K562 (cell line): ENCODE data around the gene VIPR1. TPM values are rescaled to one million over a fixed set of nuclear protein-coding genes. Genes with fewer than 3 reads are reported as not detected.

Source experiments
- ATAC-seq: fragments of 200-7000 bp; cut with Tn5 transposase; 3 replicates; pipeline ENCODE4 v1.9.1; 2020; ENCODE audit warnings: moderate library complexity
- BruUV-seq: library from RNA; stranded (reverse); fragments of 400-500 nt; replicated peaks from 2 replicates; lab custom pipeline; 2021; lab: Mats Ljungman, UMichigan
- CTCF ChIA-PET: fragments of 300-600 bp; formaldehyde crosslinking; extraction: SDS; loops from one replicate; lab custom pipeline; 2021; ENCODE audit warnings: low intra/inter-chr PET ratio; lab: Yijun Ruan, JAX
- POLR2A ChIA-PET: fragments of 300-600, 350-650 bp; sonication (Branson Sonifier 250); formaldehyde crosslinking; extraction: SDS; loops from one replicate; lab custom pipeline; 2021; ENCODE audit warnings: antibody characterized with exemption, inconsistent platforms; lab: Yijun Ruan, JAX
- DNase-seq, 4 experiments: peaks; one replicate each; pipeline versions ENCODE4 v3.0.0 to v3.0.0-alpha.2; 2011 to 2018; ENCODE audit warnings: low spot score in 3 of 4, mixed read lengths in 3 of 4; ENCODE audit errors: extremely low read depth in 1 of 4
- FAIRE-seq: peaks from 2 replicates; lab custom pipeline; 2011; peaks lifted over from hg19 to GRCh38; lab: Jason Lieb, UNC
- H2AFZ ChIP-seq: 2 replicates; pipeline ENCODE4 v1.6.0; 2011; ENCODE audit warnings: low read depth, low read length, control low read depth, inconsistent platforms
- H3K27ac ChIP-seq: fragments of 200-600 bp; 3 replicates; pipeline ENCODE4 v1.8.0; 2011; ENCODE audit warnings: low read depth, mild to moderate bottlenecking, control low read depth, inconsistent platforms, low read length, moderate library complexity, mixed read lengths; ENCODE audit errors: extremely low read depth
- H3K27me3 ChIP-seq, 2 experiments: fragments of 300-600 bp in 1 of 2; 2 replicates in 1 of 2; 3 replicates in 1 of 2; pipeline versions ENCODE4 v1.6.0 to v1.8.0; 2011; ENCODE audit warnings: inconsistent platforms in 2 of 2, low read length in 2 of 2, mild to moderate bottlenecking in 1 of 2, mixed read lengths in 1 of 2, moderate library complexity in 1 of 2; ENCODE audit not compliant: control insufficient read depth in 2 of 2, insufficient read depth in 2 of 2
- H3K36me3 ChIP-seq: fragments of 300-600 bp; 3 replicates; pipeline ENCODE4 v1.8.0; 2011; ENCODE audit warnings: mild to moderate bottlenecking, low read length, inconsistent platforms; ENCODE audit not compliant: control insufficient read depth, insufficient read depth
- H3K4me1 ChIP-seq, 2 experiments: fragments of 200-600 bp in 1 of 2; replicated peaks in 1 of 2; 2 replicates in 1 of 2; 3 replicates in 1 of 2; pipeline versions ENCODE4 v1.5.1 to v1.8.0; 2011; ENCODE audit warnings: inconsistent platforms in 2 of 2, low read length in 2 of 2, mild to moderate bottlenecking in 1 of 2, mixed read lengths in 1 of 2, moderate library complexity in 1 of 2; ENCODE audit not compliant: control insufficient read depth in 2 of 2, insufficient read depth in 2 of 2
- H3K4me2 ChIP-seq: 2 replicates; pipeline ENCODE4 v1.6.1; 2011; ENCODE audit warnings: low read length, control low read depth, inconsistent platforms, mixed read lengths; ENCODE audit not compliant: insufficient read depth
- H3K4me3 ChIP-seq: fragments of 200-600 bp; sonication (generic), shearing (Covaris generic); 2 replicates; pipeline ENCODE4 v1.5.1; 2016; ENCODE audit warnings: control low read depth, inconsistent platforms
- H3K79me2 ChIP-seq: fragments of 200-600 bp; 3 replicates; pipeline ENCODE4 v1.8.0; 2011; ENCODE audit warnings: low read length, inconsistent platforms; ENCODE audit not compliant: control insufficient read depth, insufficient read depth
- H3K9ac ChIP-seq, 2 experiments: 2 replicates each; pipeline versions ENCODE4 v1.6.0 to v1.6.1; 2011; ENCODE audit warnings: low read depth in 2 of 2, low read length in 2 of 2, control low read depth in 1 of 2, inconsistent platforms in 1 of 2, mild to moderate bottlenecking in 1 of 2, mixed read lengths in 1 of 2; ENCODE audit not compliant: insufficient read depth in 1 of 2
- H3K9me1 ChIP-seq: one replicate; pipeline ENCODE4 v1.6.0; 2011; ENCODE audit warnings: inconsistent platforms, mild to moderate bottlenecking, low read length, moderate library complexity; ENCODE audit not compliant: control insufficient read depth, insufficient read depth
- H3K9me3 ChIP-seq: replicated peaks from 2 replicates; pipeline ENCODE4 v1.5.1; 2011; ENCODE audit warnings: low read depth, low read length, inconsistent platforms; ENCODE audit not compliant: control insufficient read depth, insufficient read depth
- H4K20me1 ChIP-seq: replicated peaks from 2 replicates; pipeline ENCODE4 v1.6.1; 2011; ENCODE audit warnings: low read length, inconsistent platforms, mixed read lengths; ENCODE audit not compliant: control insufficient read depth, insufficient read depth
- SPI1 ChIP-seq: IDR thresholded peaks from 2 replicates; pipeline ENCODE4 v1.6.1; 2011; ENCODE audit warnings: low read depth, low read length, control low read depth, borderline replicate concordance
- TCF7 ChIP-seq: sonication (generic); IDR thresholded peaks from 2 replicates; pipeline ENCODE4 v1.6.1; 2016; ENCODE audit warnings: antibody characterized with exemption, borderline replicate concordance
- U2AF2 ChIP-seq: fragments of 200-400 bp; formaldehyde crosslinking; optimal IDR thresholded peaks from 2 replicates; pipeline ENCODE3; 2017; ENCODE audit warnings: low read depth, mild to moderate bottlenecking, low read length
- ZNF696 ChIP-seq: fragments of 250-450 bp; sonication (Bioruptor Pico); conservative IDR thresholded peaks from 2 replicates; pipeline ENCODE4 v1.4.0; 2020; ENCODE audit warnings: mild to moderate bottlenecking, moderate library complexity
- WGBS: fragments of 100-300 bp; shearing (Covaris generic); methylation state at CpG from one replicate; pipeline ENCODE4 v1.1.6; 2016; ENCODE audit warnings: low coverage, mixed read lengths; ENCODE audit not compliant: insufficient coverage; ENCODE audit errors: missing lambda C conversion rate; 5-methylcytosine and 5-hydroxymethylcytosine counted together
- in situ Hi-C: fragments of 300-500 bp; cut with MboI; formaldehyde crosslinking; loops from 4 replicates; pipeline ENCODE4 v1.15.0; 2018; ENCODE audit warnings: inconsistent platforms, mixed read lengths
- intact Hi-C: fragments of 100-400 bp; cut with micrococcal nuclease; formaldehyde crosslinking; loops from 2 replicates; pipeline ENCODE4 v1.14.2; 2022
- polyA plus RNA-seq, 8 experiments: library from polyadenylated mRNA; depleted of rRNA in 4 of 8; stranded (reverse) in 5 of 8; unstranded in 3 of 8; fragments of >200 nt; fragmentation: Nextera tagmentation in 2 of 8; fragmentation: Illumina TruSeq in 1 of 8; extraction: Ambion mirVana in 2 of 8; extraction: Trizol in 1 of 8; gene quantifications; 2 replicates each; pipeline versions ENCODE4 v1.2.1 to v1.2.3, GENCODE V29; 2011 to 2014; ENCODE audit warnings: inconsistent platforms in 1 of 8, missing spikeins in 1 of 8
- total RNA-seq, 7 experiments: library from RNA; depleted of rRNA in 6 of 7; stranded (reverse); fragments of >200 nt in 6 of 7; fragmentation: Illumina TruSeq in 2 of 7; extraction: Trizol in 2 of 7; gene quantifications; 2 replicates each; pipeline versions ENCODE4 v1.2.1 to v1.2.3, GENCODE V29; 2011 to 2021; ENCODE audit warnings: low replicate concordance in 1 of 7

VIPR1 gene
- total and polyA plus RNA-seq, 9 of the 15 experiments (the other 6 are each of a cell fraction or from before 2014, with no cell fraction given): 0.04 to 0.38 (median 0.12) TPM; not detected in 3

GRCh38 chr3:42491881-42492507 is 10.4 kb upstream of the VIPR1 start (continued):
- TF ChIP-seq TCF7 (no peak), U2AF2 (no peak)

- Histone ChIP-seq H2AFZ (no peak overlapping the region), H3K4me1 (peaks cover 0 to 3% of the 10 kb centered on the region in 2 experiments; a peak in 1 of 5 replicates)
- WGBS: 6% methylated on average over 6 of the region's 6 CpGs
Observed at GRCh38 chr3:42492508-42493080, 9.8 kb upstream of the VIPR1 start.

More at GRCh38 chr3:42492508-42493080, 9.8 kb upstream of the VIPR1 start:
- Histone ChIP-seq H3K27me3 (peaks cover 4 to 10% of the 10 kb centered on the region in 2 experiments; a peak in 4 of 5 replicates), H3K79me2 (no peaks in the 10 kb centered on the region), H3K4me3 (no peak overlapping the region), H3K9me1 (no peaks in the 10 kb centered on the region), H3K36me3 (no peaks in the 10 kb centered on the region), H3K9ac (peak overlapping the region in 1 of 2 experiments; percentile 56; a peak in 2 of 4 replicates), H4K20me1 (no peaks in the 10 kb centered on the region), H3K9me3 (no peaks in the 10 kb centered on the region), H3K27ac (no peak overlapping the region), H3K4me2 (no peak overlapping the region)
- intact Hi-C loops (no loop called here), in situ Hi-C loops (no loop called here)
- ATAC-seq (no peak; the same call in 2 of the 3 replicates), DNase-seq (no peak), FAIRE-seq (no peak)
- ChIA-PET CTCF (no interaction called here), POLR2A (no interaction called here)
- no TSS peak for BruUV-seq
- TF ChIP-seq ZNF696 (no peak), SPI1 (peak; percentile 93)
